CD4-positive, alpha-beta T cell (primary cell): Measurements from ENCODE around the gene DSP. TPM values are rescaled to one million over a fixed set of nuclear protein-coding genes. Genes with fewer than 3 reads are reported as not detected.

Experiments used
- ATAC-seq: fragments of 200-7000 bp; cut with Tn5 transposase; one replicate; pipeline ENCODE4 v1.10.0; 2022; ENCODE audit warnings: mild to moderate bottlenecking; ENCODE audit not compliant: poor library complexity
- CTCF ChIA-PET: fragments of 350-600 bp; sonication (Branson Sonifier 250); formaldehyde crosslinking; loops from one replicate; lab custom pipeline; 2021; ENCODE audit warnings: antibody characterized with exemption, inconsistent platforms; lab: Charles Lee
- POLR2A ChIA-PET: fragments of 350-600 bp; sonication (Branson Sonifier 250); formaldehyde crosslinking; loops from one replicate; lab custom pipeline; 2021; ENCODE audit warnings: antibody characterized with exemption, inconsistent platforms; lab: Charles Lee
- DNase-seq, 14 experiments: peaks; one replicate each; pipeline ENCODE4 v3.0.0-alpha.2; 2013 to 2020; ENCODE audit warnings: mixed read lengths in 2 of 14
- H3K27ac ChIP-seq, 2 donors: one replicate each; pipeline versions ENCODE4 v1.5.1 to v1.7.0; 2013; ENCODE audit warnings: low read length in 2 of 2, low read depth in 1 of 2, mild to moderate bottlenecking in 1 of 2
- H3K27me3 ChIP-seq, 2 experiments: 1 replicate in 1 of 2; 2 replicates in 1 of 2; pipeline versions ENCODE4 v1.6.1 to v1.7.0; 2013; ENCODE audit warnings: low read length in 2 of 2, control low read depth in 1 of 2, mild to moderate bottlenecking in 1 of 2, moderate library complexity in 1 of 2; ENCODE audit not compliant: insufficient read depth in 2 of 2, control insufficient read depth in 1 of 2
- H3K36me3 ChIP-seq: one replicate; pipeline ENCODE4 v1.6.1; 2013; ENCODE audit warnings: low read length, control low read depth; ENCODE audit not compliant: insufficient read depth
- H3K4me1 ChIP-seq: one replicate; pipeline ENCODE4 v1.6.1; 2013; ENCODE audit warnings: low read length, control low read depth; ENCODE audit not compliant: insufficient read depth
- H3K4me3 ChIP-seq: one replicate; pipeline ENCODE4 v1.5.1; 2013; ENCODE audit warnings: mild to moderate bottlenecking, low read length, moderate library complexity
- H3K9me3 ChIP-seq, 2 experiments: 1 replicate in 1 of 2; 2 replicates in 1 of 2; pipeline versions ENCODE4 v1.6.1 to v1.7.0; 2013; ENCODE audit warnings: low read length in 2 of 2, mild to moderate bottlenecking in 2 of 2, control low read depth in 1 of 2, moderate library complexity in 1 of 2; ENCODE audit not compliant: control insufficient read depth in 1 of 2, insufficient read depth in 1 of 2
- H3K27ac Mint-ChIP-seq: one replicate; pipeline ENCODE4 v1.8.0; 2020; ENCODE audit warnings: mixed read lengths
- H3K27me3 Mint-ChIP-seq: one replicate; pipeline ENCODE4 v1.8.0; 2021; ENCODE audit warnings: mixed read lengths
- H3K36me3 Mint-ChIP-seq: one replicate; pipeline ENCODE4 v1.8.0; 2021; ENCODE audit warnings: low read depth, mixed read lengths
- H3K4me1 Mint-ChIP-seq: one replicate; pipeline ENCODE4 v1.8.0; 2021; ENCODE audit warnings: low read depth, mixed read lengths
- H3K4me3 Mint-ChIP-seq: one replicate; pipeline ENCODE4 v1.8.0; 2020; ENCODE audit warnings: mild to moderate bottlenecking, mixed read lengths
- H3K9me3 Mint-ChIP-seq: one replicate; pipeline ENCODE4 v1.8.0; 2020; ENCODE audit warnings: mixed read lengths
- CTCF ChIP-seq: fragments of 200-600 bp; IDR thresholded peaks from one replicate; pipeline ENCODE4 v1.8.0; 2022; ENCODE audit warnings: antibody characterized with exemption, mild to moderate bottlenecking
- intact Hi-C, 2 experiments: fragments of 100-400 bp; cut with DNase I in 1 of 2; cut with micrococcal nuclease in 1 of 2; formaldehyde crosslinking; loops; one replicate each; pipeline versions ENCODE4 v1.15.1 to v1.9.0; 2023 to 2025; cut with DNase I, micrococcal nuclease
- total RNA-seq, 174 experiments: library from RNA in 2 of 174; stranded (reverse) in 2 of 174; gene quantifications; one replicate each; pipeline ENCODE4 v1.2.3 and lab custom pipeline; 2021 to 2026

The DSP gene
- total RNA-seq, 2 experiments from 2014 or later = 0.14 TPM; not detected in 1

GRCh38 chr6:7502743-7503142, 38.7 kb upstream of the DSP start:
- H3K9me3 ChIP-seq = peaks cover 0 to 4% of the 10 kb centered on the region in 2 experiments
- H3K4me1 Mint-ChIP-seq = no peaks in the 10 kb centered on the region
- DNase-seq (no peak), ATAC-seq (no peak)
- no peaks in the 10 kb centered on the region for H3K9me3 Mint-ChIP-seq
- CTCF ChIA-PET = no interaction called here
- H3K27ac Mint-ChIP-seq = no peak overlapping the region
- POLR2A ChIA-PET = no interaction called here
- no peak overlapping the region for H3K27ac ChIP-seq
- intact Hi-C loops = no loop called here
- H3K27me3 Mint-ChIP-seq = peaks cover 17% of the 10 kb centered on the region
- H3K4me3 Mint-ChIP-seq = no peak overlapping the region
- TF ChIP-seq CTCF = no peak
- H3K27me3 ChIP-seq = peaks cover 0 to 2% of the 10 kb centered on the region in 2 experiments
- H3K36me3 ChIP-seq = no peaks in the 10 kb centered on the region
- H3K4me3 ChIP-seq = no peak overlapping the region
- H3K36me3 Mint-ChIP-seq = no peaks in the 10 kb centered on the region
- no peaks in the 10 kb centered on the region for H3K4me1 ChIP-seq

GRCh38 chr6:7504041-7504440, 37.4 kb upstream of the DSP start:
- no peak overlapping the region for H3K4me3 ChIP-seq
- H3K27ac Mint-ChIP-seq = no peak overlapping the region
- POLR2A ChIA-PET = no interaction called here
- CTCF ChIA-PET = no interaction called here
- no peaks in the 10 kb centered on the region for H3K4me1 Mint-ChIP-seq
- peaks cover 0 to 2% of the 10 kb centered on the region in 2 experiments for H3K27me3 ChIP-seq
- no peaks in the 10 kb centered on the region for H3K9me3 Mint-ChIP-seq
- no peaks in the 10 kb centered on the region for H3K4me1 ChIP-seq
- H3K36me3 ChIP-seq = no peaks in the 10 kb centered on the region
- no peak for DNase-seq
- peaks cover 15% of the 10 kb centered on the region for H3K27me3 Mint-ChIP-seq
- intact Hi-C loops = no loop called here
- no peak overlapping the region for H3K4me3 Mint-ChIP-seq
- H3K9me3 ChIP-seq = peaks cover 0 to 4% of the 10 kb centered on the region in 2 experiments
- H3K36me3 Mint-ChIP-seq = no peaks in the 10 kb centered on the region
- no peak for ATAC-seq
- H3K27ac ChIP-seq = no peak overlapping the region
- no peak for TF ChIP-seq CTCF

GRCh38 chr6:7505189-7505699, 36.2 kb upstream of the DSP start:
- POLR2A ChIA-PET = no interaction called here
- intact Hi-C loops = no loop called here
- no peaks in the 10 kb centered on the region for H3K36me3 ChIP-seq

More at GRCh38 chr6:7505189-7505699, 36.2 kb upstream of the DSP start:
- H3K4me3 ChIP-seq = no peak overlapping the region
- DNase-seq (peak in 2 of 14 experiments; percentile 20 to 38), ATAC-seq (no peak)
- peaks cover 0 to 1% of the 10 kb centered on the region in 2 experiments for H3K27me3 ChIP-seq
- H3K9me3 Mint-ChIP-seq = no peaks in the 10 kb centered on the region
- no peaks in the 10 kb centered on the region for H3K36me3 Mint-ChIP-seq
- TF ChIP-seq CTCF = no peak
- CTCF ChIA-PET = no interaction called here
- no peaks in the 10 kb centered on the region for H3K4me1 Mint-ChIP-seq
- no peak overlapping the region for H3K27ac ChIP-seq
- no peak overlapping the region for H3K27ac Mint-ChIP-seq
- no peaks in the 10 kb centered on the region for H3K4me1 ChIP-seq
- no peak overlapping the region for H3K4me3 Mint-ChIP-seq
- peaks cover 0 to 4% of the 10 kb centered on the region in 2 experiments for H3K9me3 ChIP-seq
- peaks cover 15% of the 10 kb centered on the region for H3K27me3 Mint-ChIP-seq
